GM18520 (cell line): ENCODE results near the gene CMIP.

Source experiments
- ATAC-seq: cut with Tn5 transposase; IDR thresholded peaks from one replicate; pipeline ENCODE4 v1.9.1; 2021; ENCODE audit not compliant: unreplicated experiment

CMIP gene

GRCh38 chr16:81458827-81459598 is 14.4 kb downstream of the CMIP start:
- ATAC-seq = no peak

- ATAC-seq = no peak
Observed at GRCh38 chr16:81460075-81460474, 15.5 kb downstream of the CMIP start.

GRCh38 chr16:81461243-81461642 is 16.6 kb downstream of the CMIP start:
- no peak for ATAC-seq

- ATAC-seq = no peak
Observed at GRCh38 chr16:81461766-81462165, 17.2 kb downstream of the CMIP start.

- no peak for ATAC-seq
Observed at GRCh38 chr16:81462683-81463082, 18.1 kb downstream of the CMIP start.

- no peak for ATAC-seq
Observed at GRCh38 chr16:81463296-81463890, 18.8 kb downstream of the CMIP start.

GRCh38 chr16:81464279-81464678 is 19.7 kb downstream of the CMIP start:
- ATAC-seq = no peak

- no peak for ATAC-seq
Observed at GRCh38 chr16:81465375-81465943, 20.9 kb downstream of the CMIP start.

- ATAC-seq = no peak
Observed at GRCh38 chr16:81466356-81466980, 21.9 kb downstream of the CMIP start.

GRCh38 chr16:81467072-81467471 is 22.5 kb downstream of the CMIP start:
- ATAC-seq = no peak

- no peak for ATAC-seq
Observed at GRCh38 chr16:81467815-81468214, 23.2 kb downstream of the CMIP start.

GRCh38 chr16:81468269-81468902 is 23.8 kb downstream of the CMIP start:
- no peak for ATAC-seq

GRCh38 chr16:81469183-81469677 is 24.6 kb downstream of the CMIP start:
- ATAC-seq = no peak

GRCh38 chr16:81469710-81470535 is 25.3 kb downstream of the CMIP start:
- ATAC-seq = peak; percentile 62

- ATAC-seq = no peak
Observed at GRCh38 chr16:81470796-81471636, 26.4 kb downstream of the CMIP start.

- ATAC-seq = no peak
Observed at GRCh38 chr16:81471882-81472281, 27.3 kb downstream of the CMIP start.

- ATAC-seq = no peak
Observed at GRCh38 chr16:81472391-81472790, 27.8 kb downstream of the CMIP start.

- ATAC-seq = no peak
Observed at GRCh38 chr16:81473066-81473488, 28.5 kb downstream of the CMIP start.

- no peak for ATAC-seq
Observed at GRCh38 chr16:81473558-81473957, 28.9 kb downstream of the CMIP start.
